ENCODE data around the gene FOXP2. TPM values are rescaled to one million over a fixed set of nuclear protein-coding genes. Genes with fewer than 3 reads are reported as not detected.

FOXP2 gene
- polyA plus RNA-seq, 3 donors = not detected

DNA sequence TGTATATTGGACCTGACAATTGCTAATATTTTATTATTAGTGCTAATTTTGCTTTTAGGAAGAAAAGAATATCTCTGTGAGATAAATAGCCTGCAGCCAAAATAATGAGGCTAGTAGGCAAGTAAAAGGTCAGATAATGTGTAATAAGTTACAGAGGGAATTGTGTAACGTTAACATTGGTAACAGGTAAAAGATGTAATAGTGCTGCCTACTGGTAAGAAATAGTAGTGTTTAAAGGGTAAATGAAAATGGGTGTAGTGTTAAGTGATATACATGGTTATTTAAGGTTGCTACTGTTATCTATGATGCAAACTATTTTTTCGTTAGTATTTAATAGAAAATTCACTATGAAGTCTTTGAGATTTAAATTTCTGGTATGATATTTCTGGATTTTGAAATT, 9.2 kb upstream of the FOXP2 start:
- Histone ChIP-seq H3K27me3 (ENCODE audit: control insufficient read depth in 2 of 2, insufficient read depth in 2 of 2, low read length in 2 of 2) (no peaks in the 10 kb centered on the region), H2AFZ (ENCODE audit: insufficient read depth, low read depth, low read length, poor library complexity, severe bottlenecking) (no peak overlapping the region), H3K9me3 (replicated peaks in 1 of 2; ENCODE audit: control insufficient read depth in 1 of 2, insufficient read depth in 1 of 2, low read length in 2 of 2) (no peaks in the 10 kb centered on the region), H3K27ac (ENCODE audit: low read depth in 1 of 2, low read length in 2 of 2) (no peak overlapping the region), H3K4me2 (replicated peaks; ENCODE audit: extremely low read depth, low read length, poor library complexity, severe bottlenecking) (no peak overlapping the region), H3K4me3 (replicated peaks in 1 of 3; ENCODE audit: low read depth in 2 of 3, low read length in 3 of 3) (no peak overlapping the region), H3K9ac (ENCODE audit: insufficient read depth, low read length, poor library complexity, severe bottlenecking) (no peak overlapping the region), H3K36me3 (replicated peaks in 1 of 2; ENCODE audit: control insufficient read depth in 1 of 2, insufficient read depth in 2 of 2, low read length in 2 of 2) (no peaks in the 10 kb centered on the region), H3K79me2 (ENCODE audit: insufficient read depth, low read length) (no peaks in the 10 kb centered on the region), H4K20me1 (ENCODE audit: insufficient read depth, low read length) (no peaks in the 10 kb centered on the region), H3K4me1 (ENCODE audit: control insufficient read depth in 1 of 2, insufficient read depth in 2 of 2, low read length in 2 of 2) (no peaks in the 10 kb centered on the region)
- Mint-ChIP-seq H3K36me3 (no peaks in the 10 kb centered on the region), H3K27me3 (ENCODE audit: low read depth in 3 of 3) (peaks cover 0 to 3% (median 0%) of the 10 kb centered on the region in 3 donors), H3K4me1 (no peaks in the 10 kb centered on the region), H3K27ac (no peak overlapping the region), H3K9me3 (no peaks in the 10 kb centered on the region), H3K4me3 (no peak overlapping the region)
- TF ChIP-seq, protein P1, sequence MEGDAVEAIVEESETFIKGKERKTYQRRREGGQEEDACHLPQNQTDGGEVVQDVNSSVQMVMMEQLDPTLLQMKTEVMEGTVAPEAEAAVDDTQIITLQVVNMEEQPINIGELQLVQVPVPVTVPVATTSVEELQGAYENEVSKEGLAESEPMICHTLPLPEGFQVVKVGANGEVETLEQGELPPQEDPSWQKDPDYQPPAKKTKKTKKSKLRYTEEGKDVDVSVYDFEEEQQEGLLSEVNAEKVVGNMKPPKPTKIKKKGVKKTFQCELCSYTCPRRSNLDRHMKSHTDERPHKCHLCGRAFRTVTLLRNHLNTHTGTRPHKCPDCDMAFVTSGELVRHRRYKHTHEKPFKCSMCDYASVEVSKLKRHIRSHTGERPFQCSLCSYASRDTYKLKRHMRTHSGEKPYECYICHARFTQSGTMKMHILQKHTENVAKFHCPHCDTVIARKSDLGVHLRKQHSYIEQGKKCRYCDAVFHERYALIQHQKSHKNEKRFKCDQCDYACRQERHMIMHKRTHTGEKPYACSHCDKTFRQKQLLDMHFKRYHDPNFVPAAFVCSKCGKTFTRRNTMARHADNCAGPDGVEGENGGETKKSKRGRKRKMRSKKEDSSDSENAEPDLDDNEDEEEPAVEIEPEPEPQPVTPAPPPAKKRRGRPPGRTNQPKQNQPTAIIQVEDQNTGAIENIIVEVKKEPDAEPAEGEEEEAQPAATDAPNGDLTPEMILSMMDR (IDR thresholded peaks at IDR 0.05) = peak; percentile 22
- DNase-seq = no peak
- WGBS (ENCODE audit: insufficient coverage) = 0% methylated on average over 1 of the region's 2 CpGs
- intact Hi-C loops (cut with micrococcal nuclease) = no loop called here

DNA sequence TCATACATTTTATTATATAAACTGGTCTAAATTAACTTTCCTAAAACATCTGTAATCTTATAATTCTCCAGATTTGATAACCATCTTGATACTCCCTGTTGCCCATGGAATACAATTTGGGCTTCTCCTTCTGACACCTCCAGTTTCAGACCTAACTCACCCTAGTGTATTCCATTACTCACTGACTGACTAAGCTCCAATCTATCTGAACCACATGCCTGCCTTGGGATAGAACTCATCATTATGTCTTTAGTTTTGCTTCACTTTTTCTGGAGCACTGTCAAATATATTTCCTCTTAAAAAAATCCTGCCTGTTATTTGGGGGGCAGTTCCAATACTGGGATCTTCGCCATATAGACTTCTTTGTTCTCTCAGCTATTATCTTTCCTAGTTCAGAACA, 4.9 kb upstream of the FOXP2 start:
- H3K9ac ChIP-seq (ENCODE audit: insufficient read depth, low read length, poor library complexity, severe bottlenecking) = no peak overlapping the region
- no peak overlapping the region for H3K4me2 ChIP-seq (replicated peaks; ENCODE audit: extremely low read depth, low read length, poor library complexity, severe bottlenecking)
- no peaks in the 10 kb centered on the region for H3K27me3 ChIP-seq (ENCODE audit: control insufficient read depth in 2 of 2, insufficient read depth in 2 of 2, low read length in 2 of 2)
- no peak for DNase-seq
- H3K4me1 ChIP-seq (ENCODE audit: control insufficient read depth in 1 of 2, insufficient read depth in 2 of 2, low read length in 2 of 2) = no peaks in the 10 kb centered on the region
- no peaks in the 10 kb centered on the region for H3K36me3 ChIP-seq (replicated peaks in 1 of 2; ENCODE audit: control insufficient read depth in 1 of 2, insufficient read depth in 2 of 2, low read length in 2 of 2)
- WGBS (ENCODE audit: insufficient coverage) = no CpG with 5 or more reads among the region's 1 CpG
- Mint-ChIP-seq H3K9me3 (no peaks in the 10 kb centered on the region), H3K36me3 (no peaks in the 10 kb centered on the region), H3K4me1 (no peaks in the 10 kb centered on the region), H3K27ac (no peak overlapping the region), H3K4me3 (no peak overlapping the region), H3K27me3 (ENCODE audit: low read depth in 3 of 3) (peaks cover 0 to 3% (median 0%) of the 10 kb centered on the region in 3 donors)
- H3K4me3 ChIP-seq (replicated peaks in 1 of 3; ENCODE audit: low read depth in 2 of 3, low read length in 3 of 3) = no peak overlapping the region
- no peaks in the 10 kb centered on the region for H4K20me1 ChIP-seq (ENCODE audit: insufficient read depth, low read length)
- TF ChIP-seq, protein P1 (IDR thresholded peaks at IDR 0.05) = no peak
- no peaks in the 10 kb centered on the region for H3K79me2 ChIP-seq (ENCODE audit: insufficient read depth, low read length)
- H2AFZ ChIP-seq (ENCODE audit: insufficient read depth, low read depth, low read length, poor library complexity, severe bottlenecking) = no peak overlapping the region
- H3K27ac ChIP-seq (ENCODE audit: low read depth in 1 of 2, low read length in 2 of 2) = no peak overlapping the region
- H3K9me3 ChIP-seq (replicated peaks in 1 of 2; ENCODE audit: control insufficient read depth in 1 of 2, insufficient read depth in 1 of 2, low read length in 2 of 2) = no peaks in the 10 kb centered on the region
- intact Hi-C loops (cut with micrococcal nuclease) = no loop called here
